Measurements from ENCODE around the gene C1QTNF7.

The C1QTNF7 gene

GRCh38 chr4:15466596-15466995 lies 38.8 kb downstream of the C1QTNF7 start:
- DNase-seq: no peak

- DNase-seq: no peak
Observed at GRCh38 chr4:15469402-15470127, 41.7 kb downstream of the C1QTNF7 start, which contains the start of gene CC2D2A. TSS of gene CC2D2A (plus strand) at chr4:15469882. CDS start at chr4:15475933, 6,051 bp downstream.

GRCh38 chr4:15470128-15470475 lies 42.3 kb downstream of the C1QTNF7 start:
- DNase-seq: no peak

- DNase-seq: no peak
Observed at GRCh38 chr4:15476396-15476795, 48.6 kb downstream of the C1QTNF7 start.

- DNase-seq: no peak
Observed at GRCh38 chr4:15478724-15479088, 50.9 kb downstream of the C1QTNF7 start.

- no peak for DNase-seq
Observed at GRCh38 chr4:15479089-15479912, 51.5 kb downstream of the C1QTNF7 start.

- no peak for DNase-seq
Observed at GRCh38 chr4:15479913-15480185, 52.0 kb downstream of the C1QTNF7 start.

- no peak for DNase-seq
Observed at GRCh38 chr4:15481961-15482745, 54.3 kb downstream of the C1QTNF7 start.

GRCh38 chr4:15482842-15483241 lies 55.0 kb downstream of the C1QTNF7 start:
- no peak for DNase-seq

- DNase-seq: no peak
Observed at GRCh38 chr4:15488136-15488535, 60.3 kb downstream of the C1QTNF7 start.

- DNase-seq: no peak
Observed at GRCh38 chr4:15488658-15489470, 61.0 kb downstream of the C1QTNF7 start.

GRCh38 chr4:15489551-15489950 lies 61.7 kb downstream of the C1QTNF7 start:
- no peak for DNase-seq

- DNase-seq: no peak
Observed at GRCh38 chr4:15493411-15493810, 65.6 kb downstream of the C1QTNF7 start.

GRCh38 chr4:15495621-15496020 lies 67.8 kb downstream of the C1QTNF7 start:
- no peak for DNase-seq

Data from CD4-positive, alpha-beta T cell treated with Interferon gamma for 1 hour (primary cell).